Stimulated activated CD8-positive, alpha-beta memory T cell treated with anti-CD3 and anti-CD28 coated beads, Interleukin-12 subunit alpha, Interleukin-12 subunit beta, amount 100 ng/mL, for 24 hours (primary cell): ENCODE results near the gene CALR3.
"Not testable (repeated sequence)": the region's sequence is repeated elsewhere in the genome, so short reads cannot be mapped to it uniquely, and the experiment has no call there.

Experiments used
- DNase-seq: peaks from one replicate; pipeline ENCODE4 v3.0.0-alpha.2; 2020; ENCODE audit errors: extremely low read depth

The CALR3 gene

DNA sequence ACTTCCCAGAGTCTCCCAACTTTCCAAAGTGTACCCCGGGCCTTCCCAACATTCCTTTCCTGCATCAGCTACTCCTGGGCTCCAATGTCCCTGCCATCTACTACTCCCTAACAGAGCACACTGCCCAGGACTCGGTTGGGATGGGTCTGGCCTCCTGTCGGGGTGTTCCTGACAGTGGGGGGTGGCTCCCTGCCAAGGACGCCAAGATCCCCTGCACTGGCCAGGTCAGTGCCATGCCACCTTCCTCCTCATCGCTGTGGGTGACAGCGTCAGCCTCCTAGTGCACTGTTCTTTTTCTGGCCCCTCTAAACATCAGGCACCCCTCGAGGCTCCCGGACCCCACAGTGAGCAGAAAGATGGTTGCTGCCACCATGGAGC, 38.0 kb downstream of the CALR3 start:
- DNase-seq: no peak

DNA sequence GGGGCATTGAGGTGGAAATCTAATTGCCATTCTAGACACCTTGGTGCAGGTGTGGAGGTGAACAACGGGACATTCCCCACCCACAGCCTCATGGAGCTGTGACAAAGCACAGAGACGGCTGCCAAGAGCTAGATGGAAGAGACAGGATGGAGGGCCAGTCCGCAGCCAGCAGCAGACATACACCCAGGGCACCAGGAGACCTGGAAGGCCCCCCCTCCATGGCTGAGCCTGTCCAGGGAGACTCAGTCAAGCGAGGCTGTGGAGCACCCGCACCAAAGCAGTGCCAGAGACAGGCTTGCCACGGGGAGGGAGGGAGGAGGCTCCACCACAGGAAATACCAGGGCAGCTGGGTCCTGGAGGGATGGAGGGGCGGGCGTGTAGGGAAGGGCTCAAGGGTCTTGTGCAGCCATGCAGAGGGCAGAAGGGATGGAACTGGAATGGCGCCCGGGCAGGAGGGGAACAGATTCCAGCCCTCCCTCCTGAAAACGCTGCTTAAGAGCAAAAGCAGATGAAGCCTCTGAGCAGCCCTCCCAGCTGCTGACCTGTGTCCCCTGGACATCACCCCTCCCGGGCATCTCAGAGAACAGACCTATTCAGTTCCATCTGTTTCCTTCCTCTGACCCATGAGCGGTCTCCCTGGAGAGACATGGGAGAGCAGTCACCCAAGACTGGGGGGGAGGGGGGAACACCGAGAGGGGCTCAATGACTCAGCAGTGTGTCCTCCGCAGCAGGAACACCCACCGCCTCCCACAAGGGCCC, 38.6 kb downstream of the CALR3 start:
- no peak for DNase-seq

DNA sequence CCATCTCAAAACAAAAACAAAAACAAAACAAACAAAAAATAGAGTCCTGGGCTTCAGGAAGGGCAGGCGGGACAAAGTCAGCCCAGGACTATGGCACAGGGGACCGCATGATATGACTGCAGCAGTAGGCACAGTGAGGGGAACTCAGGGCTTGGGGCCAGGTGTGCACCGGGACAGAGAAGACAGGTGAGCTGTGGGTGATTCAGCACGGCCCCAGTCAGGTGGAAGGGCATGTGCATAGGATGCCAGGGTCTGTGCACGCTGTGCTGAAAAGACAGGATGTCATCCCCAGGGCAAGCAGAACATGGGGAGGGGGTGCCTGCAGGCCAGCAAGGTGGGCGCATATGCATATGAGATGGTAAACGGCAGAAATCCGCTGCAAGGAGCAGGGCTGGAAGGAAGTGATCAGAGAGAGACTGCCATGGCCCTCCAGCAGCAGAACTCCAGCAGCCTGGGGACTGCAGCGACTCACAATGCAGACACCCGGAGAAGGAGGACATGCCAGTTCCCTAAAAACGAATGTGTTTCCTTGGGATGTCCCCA, 39.2 kb downstream of the CALR3 start:
- DNase-seq: no peak

DNA sequence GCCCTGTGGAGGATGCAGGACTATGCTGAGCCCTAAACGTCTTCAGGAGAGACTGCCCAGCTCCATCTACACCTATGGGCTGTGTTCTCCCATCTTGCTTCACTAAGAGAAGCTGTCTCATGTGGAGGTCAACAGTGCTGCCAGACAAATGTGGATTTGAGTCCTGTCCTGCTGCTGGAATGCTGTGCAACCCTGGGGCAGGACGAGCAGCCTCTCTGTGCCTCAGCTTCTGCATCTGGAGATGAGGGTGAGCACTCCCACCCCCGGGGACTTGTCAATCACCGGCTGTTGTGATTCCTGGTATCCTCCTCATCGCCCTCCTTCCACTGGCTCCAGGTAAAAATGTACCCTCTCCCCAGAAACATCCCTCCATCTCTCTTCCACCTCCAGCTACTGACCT, 40.5 kb downstream of the CALR3 start:
- no peak for DNase-seq

DNA sequence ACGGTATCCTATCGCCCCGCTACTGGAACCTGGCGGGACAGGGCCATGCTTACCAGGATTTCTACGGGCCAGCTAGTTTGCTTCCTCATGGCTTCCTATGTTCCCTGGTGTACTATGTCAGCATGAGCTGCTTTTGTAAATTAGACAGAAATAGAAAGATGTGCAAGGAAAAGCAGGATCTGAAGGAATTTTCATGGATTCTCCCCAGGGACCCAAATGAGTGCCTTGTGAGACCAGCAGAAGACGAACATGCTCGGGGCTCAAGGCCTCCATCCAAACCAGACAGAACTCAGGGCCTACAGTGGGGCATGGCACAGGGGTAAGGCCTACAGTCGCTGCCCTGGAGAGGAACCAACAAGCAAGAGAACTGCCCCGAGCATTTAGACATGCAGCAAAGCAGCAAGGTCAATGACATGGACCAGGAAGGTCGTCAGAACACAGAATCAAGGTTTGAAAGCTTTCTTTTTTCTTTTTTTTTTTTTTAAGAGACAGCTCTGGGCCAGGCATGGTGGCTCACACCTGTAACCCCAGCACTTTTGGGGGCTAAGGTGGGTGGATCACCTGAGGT, 41.5 kb downstream of the CALR3 start:
- no peak for DNase-seq

DNA sequence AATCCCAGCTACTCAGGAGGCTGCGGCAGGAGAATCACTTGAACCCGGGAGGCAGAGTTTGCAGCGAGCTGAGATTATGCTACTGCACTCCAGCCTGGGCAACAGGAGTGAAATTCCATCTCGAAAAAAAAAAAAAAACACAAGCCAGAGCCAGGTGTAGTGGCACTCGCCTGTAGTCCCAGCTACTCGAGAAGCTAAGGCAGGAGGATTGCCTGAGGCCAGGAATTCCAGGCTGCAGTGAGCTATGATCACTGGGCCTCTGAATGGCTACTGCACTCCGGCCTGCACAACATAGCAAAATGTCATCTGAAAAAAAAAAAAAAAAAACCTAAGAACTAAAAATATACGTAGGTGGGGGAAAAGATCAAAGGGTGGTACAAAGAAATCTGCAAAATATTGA, 43.6 kb downstream of the CALR3 start:
- no peak for DNase-seq

DNA sequence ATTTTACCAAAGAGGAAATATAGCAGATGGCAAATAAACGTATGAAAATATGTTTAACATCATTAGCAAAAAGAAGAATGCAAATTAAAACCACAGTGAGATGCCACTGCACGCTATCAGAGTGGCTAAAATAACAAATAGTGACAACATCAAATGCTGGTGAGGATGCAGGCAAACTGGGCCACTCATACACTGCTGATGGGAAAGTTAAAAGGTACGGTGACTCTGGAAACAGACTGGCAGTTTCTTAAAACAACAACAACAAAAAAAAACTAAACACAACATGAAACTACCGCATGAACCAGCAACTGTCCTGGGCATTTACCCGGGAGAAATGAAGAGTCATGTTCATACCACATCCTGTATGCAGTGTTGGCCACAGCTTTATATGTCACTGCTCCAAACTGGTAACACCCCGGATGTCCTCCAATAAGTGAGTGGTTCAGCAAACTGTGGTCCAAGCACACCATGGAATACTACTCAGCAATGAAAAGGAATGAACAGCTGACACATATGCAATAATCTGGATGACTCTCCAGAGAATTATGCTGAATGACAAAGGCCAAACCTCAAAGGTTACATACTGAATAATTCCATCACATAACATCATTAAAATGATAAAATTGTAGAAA, 46.5 kb downstream of the CALR3 start:
- DNase-seq: no peak

DNA sequence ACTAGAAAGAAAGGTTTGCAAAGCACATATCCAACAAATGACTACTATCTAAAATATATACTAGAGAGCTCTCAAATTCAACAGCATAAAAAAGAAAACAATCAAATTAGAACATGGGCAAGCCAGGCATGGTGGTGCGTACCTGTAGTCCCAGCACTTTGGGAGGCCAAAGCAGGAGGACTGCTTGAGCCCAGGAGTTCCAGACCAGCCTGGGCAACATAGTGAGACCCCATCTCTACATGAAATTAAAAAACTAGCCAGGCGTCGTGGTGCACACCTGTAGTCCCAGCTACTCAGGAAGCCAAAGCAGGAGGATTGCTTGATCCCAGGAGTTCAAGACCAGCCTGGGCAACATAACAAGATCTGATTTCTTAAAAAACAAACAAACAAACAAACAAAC, 47.1 kb downstream of the CALR3 start:
- not testable (repeated sequence) for DNase-seq

DNA sequence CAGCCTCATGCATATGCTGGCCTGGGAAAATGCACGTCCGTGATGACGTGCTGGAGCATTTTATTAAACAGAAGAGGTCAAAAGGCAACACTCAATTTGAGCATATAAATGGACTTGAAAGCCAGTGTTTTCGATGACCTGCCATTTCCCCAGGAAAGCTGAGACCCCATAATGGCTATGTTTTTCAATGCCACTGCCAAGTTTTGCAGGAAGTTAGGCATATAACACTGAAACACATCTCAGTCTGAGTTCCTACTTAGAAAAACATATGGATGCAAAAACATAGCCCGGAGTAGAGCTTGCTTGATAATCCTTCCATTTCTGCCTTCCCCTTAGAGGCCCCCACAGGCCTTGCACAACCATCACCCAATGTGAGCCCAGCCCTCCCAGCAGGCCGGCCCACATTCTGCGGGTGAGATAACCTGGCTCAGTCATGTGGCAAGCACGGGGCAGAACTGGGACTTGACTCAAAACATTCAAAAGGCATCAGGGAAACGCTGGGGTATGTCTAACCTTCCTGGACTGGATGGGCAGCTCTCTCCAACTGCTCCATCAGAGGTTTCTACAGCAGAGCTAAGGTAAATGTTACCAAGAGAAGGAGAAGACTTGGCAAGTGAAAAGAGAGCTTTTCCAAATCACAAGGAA, 49.1 kb downstream of the CALR3 start:
- no peak for DNase-seq

DNA sequence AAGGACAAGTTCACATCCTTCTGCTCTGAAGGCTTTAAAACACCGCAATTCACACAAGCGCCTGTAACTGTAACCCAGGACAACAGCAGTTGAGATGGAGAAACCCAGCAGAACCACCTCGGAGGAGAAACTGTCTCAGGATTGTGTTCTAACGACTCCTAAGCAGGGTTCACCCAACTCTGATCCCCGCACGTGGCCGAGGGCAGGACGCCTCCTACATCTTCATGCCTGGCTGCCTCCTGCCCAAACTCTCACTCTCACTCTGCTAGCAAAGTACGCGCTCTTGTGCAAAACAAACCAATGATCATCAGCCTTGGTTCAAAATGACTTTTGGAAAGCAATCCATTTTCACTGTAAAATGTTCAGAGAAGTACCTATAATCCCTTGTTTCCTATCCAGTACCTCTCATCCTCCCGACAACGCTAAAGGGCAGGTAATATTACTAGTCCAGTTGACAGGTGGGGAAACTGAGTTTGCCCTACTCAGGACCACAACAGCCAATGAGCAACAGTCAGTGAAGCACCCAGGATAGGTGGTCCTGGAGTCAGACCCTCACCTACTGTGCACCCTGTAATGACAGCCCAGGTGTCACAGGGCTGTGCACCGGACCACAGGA, 49.8 kb downstream of the CALR3 start:
- DNase-seq: no peak

DNA sequence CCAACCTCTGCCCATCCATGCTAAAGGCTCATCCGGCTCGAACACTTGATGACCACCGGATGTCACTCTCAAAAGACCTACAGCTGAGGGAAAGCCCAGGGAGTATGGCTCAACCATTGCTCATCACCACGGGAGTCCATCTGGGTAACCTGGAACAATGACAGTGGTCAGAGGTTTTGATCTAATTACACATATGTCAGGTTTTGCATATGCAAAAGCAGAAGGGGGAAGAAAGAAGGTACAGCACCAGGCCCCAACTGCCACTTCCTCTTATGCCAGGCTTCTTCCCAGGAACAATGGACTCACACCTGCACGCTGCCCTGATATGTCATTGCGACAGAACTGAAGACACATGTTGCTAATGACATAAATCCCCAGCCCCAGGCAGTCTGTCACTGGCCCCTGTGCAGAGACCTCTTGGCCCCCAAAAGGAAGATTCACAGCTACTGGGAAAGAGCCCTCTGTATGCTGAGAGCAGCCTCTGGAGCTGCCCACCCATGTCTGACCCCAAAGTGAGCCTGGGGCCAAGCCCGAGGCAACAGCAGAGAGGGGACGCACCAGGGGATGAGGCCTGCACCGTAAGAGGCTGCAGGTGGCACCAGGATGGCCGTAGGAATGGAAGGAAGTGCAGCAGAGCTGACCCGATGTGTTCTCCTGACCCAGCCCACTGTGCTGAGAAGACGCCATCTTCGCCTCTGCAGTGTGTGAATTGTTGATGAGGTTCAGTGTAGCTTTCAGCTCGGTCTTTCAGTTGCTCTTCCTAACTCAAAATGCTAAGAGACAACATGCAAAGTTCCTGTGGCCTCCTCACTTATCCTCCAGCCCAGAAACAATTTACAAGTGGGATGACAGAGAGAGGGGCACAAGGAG, 50.5 kb downstream of the CALR3 start:
- DNase-seq: no peak

DNA sequence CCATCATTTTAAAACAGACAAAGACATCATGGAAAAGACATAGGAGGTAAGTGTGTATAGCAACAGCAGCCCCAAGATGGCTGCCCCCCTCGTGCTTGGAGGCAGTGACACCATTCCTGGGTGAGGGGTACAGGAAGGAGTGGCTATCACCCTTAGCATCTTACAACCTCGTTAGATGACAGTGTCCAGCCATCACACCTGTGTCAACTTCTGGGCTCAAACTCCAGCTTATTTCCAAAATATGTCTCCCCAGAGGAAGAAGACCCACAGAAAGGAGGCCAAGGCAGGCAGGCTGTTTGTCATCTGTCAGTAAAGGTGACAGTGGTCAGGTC, 51.7 kb downstream of the CALR3 start:
- DNase-seq: no peak

DNA sequence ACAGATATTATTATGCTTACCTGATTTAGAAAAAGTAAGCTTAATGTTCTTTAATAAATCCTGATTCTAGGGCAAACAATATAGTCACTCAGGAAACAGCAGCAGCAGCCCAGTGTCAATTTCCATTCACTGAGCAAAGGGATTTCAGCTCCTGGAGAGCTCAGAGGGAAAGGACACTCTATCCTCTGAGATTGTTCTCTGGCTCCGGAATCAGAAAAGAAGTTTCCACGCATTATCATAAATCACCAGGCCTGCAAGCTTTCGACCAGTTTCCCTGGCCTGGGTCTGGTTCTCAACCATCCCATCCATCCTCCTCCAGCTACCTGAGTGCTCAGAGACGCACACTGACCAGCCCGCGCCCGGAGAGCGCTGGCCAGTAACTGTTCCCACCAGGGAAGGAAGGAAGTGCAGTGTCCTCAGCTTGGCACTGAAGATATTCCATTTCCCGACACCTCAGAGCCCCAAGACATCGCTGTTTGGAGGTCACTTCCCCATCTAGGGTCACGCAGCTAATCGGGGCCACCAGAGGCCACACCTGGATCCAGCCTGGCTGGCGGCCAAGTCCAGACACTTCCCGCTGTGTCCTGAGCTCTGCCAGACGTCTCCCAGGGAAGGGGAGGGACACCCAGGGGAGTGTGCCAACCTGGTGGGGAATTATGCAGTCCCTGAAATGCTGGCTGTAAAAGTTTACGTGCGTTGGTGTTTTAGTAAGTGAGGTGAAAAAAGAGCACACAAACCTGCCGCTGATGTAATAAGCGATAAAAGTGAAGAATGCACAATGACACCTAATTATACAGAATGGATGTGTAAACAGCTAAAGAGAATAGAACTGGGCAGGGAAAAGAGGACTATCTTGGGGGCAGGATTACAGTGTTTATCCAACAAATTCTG, 53.3 kb downstream of the CALR3 start:
- no peak for DNase-seq

DNA sequence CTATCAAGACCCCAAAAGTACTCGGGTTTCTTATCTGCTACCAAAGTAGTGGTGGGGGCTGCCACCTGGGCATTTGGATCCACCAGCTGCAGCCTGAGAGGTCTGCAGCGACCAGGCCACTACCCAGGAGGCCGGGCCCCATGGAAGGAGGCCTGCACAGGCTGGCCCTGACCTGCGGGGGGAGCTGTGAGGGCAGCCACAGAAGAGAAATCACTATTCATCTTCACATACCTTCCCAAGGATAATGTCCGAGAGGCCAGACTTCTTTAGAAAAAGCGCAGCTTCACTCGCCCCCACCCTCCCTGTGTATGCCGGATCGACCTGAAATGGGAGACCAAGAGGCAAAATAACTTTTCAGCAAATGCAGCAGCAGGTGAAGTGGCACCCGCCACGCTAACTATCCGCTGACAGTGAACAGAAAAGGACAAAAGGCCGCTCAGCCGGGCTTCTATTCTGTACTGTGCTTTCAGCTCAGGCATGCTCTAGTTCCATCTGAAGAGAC, 54.3 kb downstream of the CALR3 start:
- no peak for DNase-seq

DNA sequence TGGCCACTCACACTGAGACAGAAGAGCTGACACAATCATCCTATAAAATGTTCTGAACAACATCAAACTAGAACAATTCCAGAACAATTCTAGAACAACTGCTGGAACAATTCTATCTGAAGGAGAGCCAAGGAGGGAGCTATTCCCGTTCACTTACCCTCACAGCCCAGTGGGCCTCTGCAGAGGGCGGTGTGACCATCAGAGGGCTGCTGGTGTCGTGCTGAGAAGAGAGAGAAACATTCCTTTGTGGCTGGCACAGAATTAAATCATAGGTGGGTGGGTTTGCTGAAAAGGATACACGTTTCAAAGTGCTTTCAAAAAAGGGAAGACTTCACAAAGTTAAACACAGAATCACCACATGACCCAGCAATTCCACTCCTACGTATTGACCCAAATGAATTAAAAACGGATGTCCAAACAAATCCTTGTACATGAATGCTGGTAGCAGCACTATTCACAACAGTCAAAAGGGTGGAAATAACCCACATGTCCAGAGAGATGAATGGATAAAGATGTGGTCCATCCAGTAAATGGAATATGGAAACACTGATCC, 59.1 kb downstream of the CALR3 start:
- DNase-seq: no peak

DNA sequence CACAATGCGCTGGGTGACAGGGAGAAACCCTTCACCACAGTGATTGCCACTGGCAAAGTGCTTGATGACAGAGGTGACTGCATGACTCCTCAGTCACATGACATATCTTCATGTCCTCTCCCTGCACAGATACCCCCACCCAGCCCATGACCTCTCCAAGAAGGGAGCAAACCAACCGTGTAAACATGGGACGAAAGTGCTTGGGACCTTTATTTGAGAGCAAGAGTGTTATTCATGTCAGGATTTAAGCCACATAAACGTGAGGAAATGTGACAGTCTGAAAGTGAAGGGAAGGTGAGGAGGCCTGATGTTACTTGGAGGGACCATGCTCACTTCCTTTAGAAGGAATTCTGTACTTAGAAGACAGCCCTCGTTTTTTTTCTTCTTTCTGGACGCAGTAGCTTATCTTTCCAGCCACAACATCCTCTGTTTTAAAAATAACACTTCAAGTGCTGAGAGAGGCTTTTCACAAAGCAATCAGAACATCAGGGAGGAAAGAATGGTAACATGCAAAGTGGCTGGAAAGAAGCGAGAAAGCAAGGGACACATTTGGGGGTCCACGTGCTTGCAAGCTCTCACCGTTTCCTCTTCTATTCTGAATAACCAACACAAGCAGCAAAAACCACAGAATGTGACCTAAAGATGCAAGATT, 59.8 kb downstream of the CALR3 start:
- no peak for DNase-seq

DNA sequence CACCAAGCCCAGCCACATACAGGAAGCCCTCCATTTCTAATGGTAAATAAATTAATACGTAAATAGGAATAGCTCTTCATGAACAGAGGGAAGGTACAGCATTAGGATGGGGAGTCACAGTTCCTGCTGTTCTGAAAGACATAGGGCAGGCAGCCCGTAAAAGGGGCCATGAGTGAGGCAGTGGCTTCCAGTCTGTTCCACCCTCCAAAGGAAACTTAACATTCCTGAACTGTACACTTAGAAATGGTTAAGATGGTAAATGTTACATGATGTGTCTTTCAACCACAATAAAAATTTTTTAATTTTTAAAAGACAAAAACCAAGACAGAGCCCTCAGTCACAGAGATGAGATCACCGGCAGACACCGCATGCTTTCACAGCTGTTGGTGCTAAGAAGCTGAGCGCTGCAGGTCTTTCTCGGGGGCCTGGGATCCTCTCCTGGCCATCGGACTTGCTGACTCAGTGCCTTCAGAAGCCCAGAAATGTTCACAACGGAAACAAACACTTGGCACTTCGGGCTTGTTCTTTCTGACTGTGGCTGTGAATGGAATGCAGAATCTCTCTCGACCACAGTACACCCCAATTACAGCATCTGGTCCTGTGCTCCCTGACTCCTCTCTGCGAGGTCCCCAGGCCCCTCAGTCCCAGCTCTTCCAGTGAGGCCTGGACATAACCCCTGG, 60.6 kb downstream of the CALR3 start:
- DNase-seq: no peak

DNA sequence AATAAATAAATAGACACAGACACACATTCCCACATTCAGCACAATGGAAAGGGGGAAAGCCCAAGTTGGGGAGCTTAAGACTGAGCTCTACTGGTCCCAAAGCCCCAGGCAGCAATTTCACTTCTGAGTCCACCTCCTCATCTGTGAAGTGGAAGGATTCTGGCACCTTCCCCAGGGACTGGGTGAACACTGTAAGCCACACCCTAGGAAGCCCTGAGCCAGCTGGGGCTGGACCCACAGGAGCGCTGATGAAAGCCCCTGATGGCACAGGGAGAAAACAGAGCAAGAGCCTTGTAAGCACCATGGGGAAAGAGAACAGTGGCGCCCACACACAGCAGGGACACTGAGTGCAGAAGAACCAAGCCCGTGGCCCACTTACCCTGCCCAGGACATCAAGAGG, 62.0 kb downstream of the CALR3 start:
- DNase-seq: no peak

DNA sequence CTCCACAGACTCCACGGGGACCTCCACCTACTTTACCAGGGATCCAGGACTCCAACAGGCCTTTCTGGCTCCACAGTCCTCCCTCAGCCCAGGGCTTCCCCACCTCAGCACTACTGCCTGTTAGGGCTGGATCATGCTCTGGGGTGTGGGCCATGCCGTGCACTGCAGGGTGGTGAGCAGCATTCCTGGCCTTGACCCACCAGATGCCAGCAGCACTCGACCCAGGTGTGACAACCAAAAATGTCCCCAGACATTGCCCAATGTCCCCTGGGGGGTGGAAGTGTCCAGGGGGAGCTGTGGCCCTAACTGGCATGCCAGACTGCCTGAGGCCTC, 66.2 kb downstream of the CALR3 start:
- DNase-seq: no peak
